A549 treated with Hydrocortisone at 1 μM for 4 hours (cell line): ENCODE measurements around the gene HPCAL4. TPM values are rescaled to one million over a fixed set of nuclear protein-coding genes. Genes with fewer than 3 reads are reported as not detected.

Experiments used
- total RNA-seq: library from RNA; stranded (reverse); fragments of 200-300 nt; extraction: Qiagen RNA extraction; gene quantifications from 5 replicates; pipeline ENCODE4 v1.2.3, GENCODE V29; 2022

HPCAL4 gene
- total RNA-seq = 0.14 to 0.39 TPM (median 0.22 TPM) in 5 replicates

DNA sequence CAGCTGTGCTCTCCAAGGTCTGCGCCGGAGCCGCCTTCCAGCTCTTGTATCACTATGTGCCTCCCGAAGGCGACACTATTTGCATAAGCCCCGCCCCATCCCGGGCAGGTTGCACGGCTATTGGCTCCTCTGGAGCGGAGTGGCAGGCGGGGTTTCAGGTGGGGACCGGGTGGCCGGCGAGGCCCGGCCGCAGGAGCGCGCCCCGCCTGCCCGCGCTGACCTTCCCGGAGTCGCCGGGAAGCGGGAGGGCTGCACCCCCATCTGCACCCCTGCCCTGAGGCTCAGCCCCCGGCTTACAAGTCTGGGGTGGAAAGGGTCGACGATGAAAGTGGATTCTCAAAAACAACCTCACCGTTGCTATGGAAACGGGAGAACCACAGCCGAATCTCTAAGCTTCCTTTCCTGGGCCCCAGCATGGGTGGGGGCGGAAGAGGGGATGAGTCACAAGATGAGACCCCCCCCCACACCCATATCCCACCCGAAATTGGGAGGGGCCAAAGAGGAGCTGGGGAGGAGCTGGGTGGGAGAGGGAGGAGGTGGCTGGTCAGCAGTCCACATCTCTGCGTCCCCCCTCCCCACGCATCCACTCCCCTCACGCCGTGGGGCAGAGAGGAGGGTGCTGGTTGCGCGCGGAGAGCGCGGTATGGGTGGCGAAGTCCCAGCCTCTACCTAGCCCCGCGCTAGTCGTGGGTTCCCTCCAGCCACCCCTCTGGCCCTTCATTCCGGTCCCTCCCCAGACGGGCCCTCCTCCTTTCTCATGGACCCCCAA, at the start of gene HPCAL4:
HPCAL4 (minus strand) TSS at position 51 of the 769 bp plus-strand sequence. CDS start 6,830 bp downstream, outside the sequence.

DNA sequence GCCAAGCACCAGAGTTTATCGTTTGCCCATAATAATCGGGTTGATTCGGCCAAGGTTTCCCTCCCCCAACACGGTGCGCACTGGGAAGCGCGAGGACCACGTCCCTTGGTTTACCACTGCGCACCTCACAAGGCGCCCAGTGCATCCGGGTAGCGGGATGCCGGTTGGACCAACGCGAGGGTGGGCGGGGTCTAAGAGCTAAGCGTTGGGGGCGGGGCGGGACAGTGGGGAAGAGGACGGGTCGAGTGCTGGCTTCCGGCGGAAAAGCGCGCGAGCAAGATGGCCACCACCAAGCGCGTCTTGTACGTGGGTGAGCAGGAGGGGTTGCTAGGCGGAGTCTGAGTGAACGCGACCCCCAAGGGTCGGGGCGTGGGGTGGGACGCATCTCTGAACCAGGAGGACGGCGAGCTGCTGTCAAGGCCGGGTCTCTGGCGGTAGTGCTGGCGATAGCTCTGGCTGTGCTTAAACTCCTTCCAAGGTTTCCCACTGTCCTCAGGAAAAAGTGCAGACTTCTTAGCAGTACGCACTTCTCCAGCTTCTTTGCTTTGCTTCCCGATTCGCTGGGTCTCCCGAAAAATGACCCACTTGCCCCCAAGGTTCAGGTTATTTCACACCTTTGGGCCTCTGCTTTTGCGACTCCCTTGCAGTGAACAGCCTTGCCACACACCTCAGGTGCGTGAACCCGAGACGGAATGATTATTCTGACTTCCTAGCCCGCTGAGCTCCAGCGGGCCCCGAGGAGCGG, 47.6 kb upstream of the HPCAL4 start, which contains the start of gene PPIE:
PPIE (plus strand) TSS at position 261 of the 745 bp plus-strand sequence; CDS start at position 280, 19 bp downstream.

DNA sequence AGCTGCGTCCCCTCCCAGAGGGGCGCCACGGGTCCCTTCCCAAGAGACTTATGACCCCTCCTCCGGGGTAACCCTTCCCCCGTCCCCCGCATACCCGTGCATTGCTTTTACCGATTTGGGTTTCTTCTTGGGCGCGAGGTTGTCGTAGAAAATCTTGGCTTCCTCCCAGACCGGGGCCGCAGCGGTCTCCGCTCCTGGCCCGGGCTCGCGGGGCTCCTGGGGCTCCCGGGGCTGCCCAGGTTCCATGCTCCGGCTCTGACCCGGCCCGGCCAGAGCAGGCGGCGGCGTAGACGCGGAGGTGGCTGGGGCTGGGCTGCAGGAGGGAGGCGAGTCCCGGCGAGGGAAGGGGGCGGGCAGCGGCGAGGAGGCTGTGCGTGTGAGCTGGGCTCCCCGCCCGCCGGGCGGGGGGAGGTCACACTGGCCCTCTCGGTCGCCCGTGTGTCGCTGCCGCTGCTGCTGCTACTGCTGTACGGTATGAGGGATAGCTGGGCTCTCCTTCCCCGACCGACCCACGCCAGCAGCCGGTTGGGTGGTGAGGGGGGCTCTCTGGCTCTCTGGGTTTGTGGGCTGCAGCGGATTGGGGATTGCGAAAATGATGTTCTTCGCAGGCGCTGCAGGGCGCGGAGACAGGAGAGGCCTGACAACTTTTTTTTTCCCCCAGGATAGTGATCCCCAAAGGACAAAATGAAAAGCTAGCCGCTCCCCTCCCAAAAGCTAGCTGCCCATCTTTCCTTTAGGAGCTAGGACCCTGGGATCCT, 19.3 kb downstream of the HPCAL4 start, which contains the start of gene NT5C1A:
NT5C1A (minus strand) TSS at position 315 of the 758 bp plus-strand sequence; CDS start at position 246, 69 bp downstream.

DNA sequence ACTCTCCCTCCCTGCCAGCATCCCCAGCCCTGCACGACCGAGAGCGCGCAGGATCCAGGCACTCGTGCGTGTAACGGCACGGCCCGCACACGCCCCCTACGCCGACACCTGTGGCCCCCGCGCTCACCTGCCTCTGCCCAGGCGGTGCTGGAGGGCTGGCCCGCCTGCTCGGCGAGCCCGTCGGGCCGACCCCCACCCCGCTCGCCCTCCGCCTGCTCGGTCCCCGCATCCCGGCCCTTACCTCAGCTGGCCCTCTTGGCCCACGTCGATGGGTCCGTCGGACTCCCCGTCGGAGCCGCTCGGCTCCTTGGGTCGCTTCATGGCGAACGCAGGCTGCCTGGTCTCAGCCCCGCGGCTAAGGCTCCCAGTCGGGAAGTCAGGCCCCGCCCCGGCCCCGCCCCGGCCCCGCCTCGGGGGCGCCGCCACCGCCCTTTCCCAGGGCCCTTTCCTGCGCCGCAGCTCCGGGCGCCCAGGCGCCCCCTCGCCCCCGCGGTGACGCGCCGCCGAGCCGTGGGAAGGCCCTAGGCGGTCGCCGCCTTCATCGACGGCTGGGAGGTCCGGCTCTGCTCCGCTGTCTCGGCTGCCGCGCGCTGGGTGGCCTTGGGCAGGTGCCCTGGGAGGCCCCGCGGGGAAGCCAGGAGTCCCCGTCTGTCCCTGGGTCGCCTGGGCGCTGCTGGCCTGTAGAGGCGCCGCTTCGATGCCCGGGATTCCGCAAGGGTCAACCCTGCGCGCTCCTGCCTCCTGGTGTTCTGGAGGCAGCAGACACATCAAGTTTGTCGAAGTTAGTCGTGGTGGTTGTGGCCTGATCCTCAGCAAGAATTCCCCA, 51.7 kb downstream of the HPCAL4 start, which contains the start of gene HEYL:
HEYL (minus strand) TSS at position 339 of the 826 bp plus-strand sequence; CDS start at position 321, 18 bp downstream.

Other genes starting within 250 kb of the HPCAL4 start
- gene BMP8A, start 199.8 kb downstream of the HPCAL4 start, total RNA-seq = 0.15 to 0.25 TPM (median 0.18 TPM) in 4 of 5 replicates, not detected in the other
- gene PABPC4, start 114.6 kb downstream of the HPCAL4 start, total RNA-seq = 120 to 160 TPM (median 124 TPM) in 5 replicates
- 2.9 to 3.6 TPM (median 3.4 TPM) in 5 replicates for gene HEYL, start 51.8 kb downstream of the HPCAL4 start, total RNA-seq
- not detected in 5 replicates for gene NT5C1A, start 19.3 kb downstream of the HPCAL4 start, total RNA-seq
- gene PPIE, start 47.4 kb upstream of the HPCAL4 start, total RNA-seq = 38.2 to 43.5 TPM (median 39.8 TPM) in 5 replicates
- 0.35 to 0.67 TPM (median 0.43 TPM) in 5 replicates for gene OXCT2, start 79.9 kb upstream of the HPCAL4 start, total RNA-seq
- 3.8 to 5.5 TPM (median 5.0 TPM) in 5 replicates for gene BMP8B, start 97.4 kb upstream of the HPCAL4 start, total RNA-seq
- 13.2 to 19.5 TPM (median 15.0 TPM) in 5 replicates for gene TRIT1, start 192.1 kb upstream of the HPCAL4 start, total RNA-seq
- gene MYCL, start 210.5 kb upstream of the HPCAL4 start, total RNA-seq = 1.1 to 1.6 TPM (median 1.4 TPM) in 5 replicates